Activated naive CD4-positive, alpha-beta T cell treated with anti-CD3 and anti-CD28 coated beads, Interleukin-2, amount 10 ng/mL, durations not matched to agents 7 days and 5 days (primary cell): ENCODE data around the gene PELO.

ENCODE experiments used
- CTCF ChIA-PET: fragments of 350-600 bp; sonication (Branson Sonifier 250); formaldehyde crosslinking; loops from one replicate; lab custom pipeline; 2021; ENCODE audit warnings: antibody characterized with exemption; lab: Charles Lee
- DNase-seq: peaks from one replicate; pipeline ENCODE4 v3.0.0-alpha.2; 2020
- H3K27ac Mint-ChIP-seq: one replicate; pipeline ENCODE4 v1.8.0; 2021; ENCODE audit warnings: mild to moderate bottlenecking, moderate library complexity, mixed read lengths
- H3K27me3 Mint-ChIP-seq: one replicate; pipeline ENCODE4 v1.8.0; 2021; ENCODE audit warnings: mild to moderate bottlenecking, mixed read lengths
- H3K36me3 Mint-ChIP-seq: one replicate; pipeline ENCODE4 v1.8.0; 2021; ENCODE audit warnings: mixed read lengths
- H3K4me1 Mint-ChIP-seq: one replicate; pipeline ENCODE4 v1.8.0; 2021; ENCODE audit warnings: mixed read lengths
- H3K4me3 Mint-ChIP-seq: one replicate; pipeline ENCODE4 v1.8.0; 2021; ENCODE audit warnings: mild to moderate bottlenecking, moderate library complexity, mixed read lengths
- H3K9me3 Mint-ChIP-seq: one replicate; pipeline ENCODE4 v1.8.0; 2021; ENCODE audit warnings: mixed read lengths

The PELO gene

GRCh38 chr5:52779213-52779612 is 8.5 kb upstream of the PELO start:
- DNase-seq, result no peak
- no peak overlapping the region for H3K4me3 Mint-ChIP-seq
- H3K9me3 Mint-ChIP-seq, result peaks cover 2% of the 10 kb centered on the region
- H3K4me1 Mint-ChIP-seq, result peaks cover 25% of the 10 kb centered on the region
- peaks cover 4% of the 10 kb centered on the region for H3K27me3 Mint-ChIP-seq
- H3K36me3 Mint-ChIP-seq, result peaks cover 2% of the 10 kb centered on the region
- CTCF ChIA-PET, result interaction anchor here (0.9 kb wide), 1 partner anchor 86 kb away, joined by 3 read pairs; no protein-coding TSS in a partner anchor
- H3K27ac Mint-ChIP-seq, result no peak overlapping the region

- peaks cover 22% of the 10 kb centered on the region for H3K4me1 Mint-ChIP-seq
- CTCF ChIA-PET, result no interaction called here
- H3K27me3 Mint-ChIP-seq, result peaks cover 28% of the 10 kb centered on the region
- no peak overlapping the region for H3K27ac Mint-ChIP-seq
- no peak for DNase-seq
- no peaks in the 10 kb centered on the region for H3K36me3 Mint-ChIP-seq
- no peaks in the 10 kb centered on the region for H3K9me3 Mint-ChIP-seq
- H3K4me3 Mint-ChIP-seq, result no peak overlapping the region
These were observed 4.3 kb upstream of the PELO start for GRCh38 chr5:52783226-52783959.

- H3K9me3 Mint-ChIP-seq, result no peaks in the 10 kb centered on the region
- H3K36me3 Mint-ChIP-seq, result no peaks in the 10 kb centered on the region
- H3K27me3 Mint-ChIP-seq, result peaks cover 29% of the 10 kb centered on the region
- H3K4me3 Mint-ChIP-seq, result no peak overlapping the region
- CTCF ChIA-PET, result no interaction called here
- peaks cover 22% of the 10 kb centered on the region for H3K4me1 Mint-ChIP-seq
- no peak for DNase-seq
- no peak overlapping the region for H3K27ac Mint-ChIP-seq
These were observed 3.0 kb upstream of the PELO start for GRCh38 chr5:52784737-52785136.

GRCh38 chr5:52786391-52786790 is 1.3 kb upstream of the PELO start:
- CTCF ChIA-PET, result interaction anchor here (1.0 to 2.1 kb wide), 4 partner anchors 13 to 127 kb away, joined by 3 to 9 read pairs (median 4); no protein-coding TSS in a partner anchor
- Mint-ChIP-seq H3K27me3 (peaks cover 30% of the 10 kb centered on the region), H3K27ac (no peak overlapping the region)

GRCh38 chr5:52786949-52787599 is 642 bp upstream of the PELO start:
- Mint-ChIP-seq H3K4me3 (peak overlapping the region; percentile 78), H3K27me3 (peaks cover 30% of the 10 kb centered on the region), H3K4me1 (peaks cover 22% of the 10 kb centered on the region), H3K9me3 (no peaks in the 10 kb centered on the region), H3K36me3 (no peaks in the 10 kb centered on the region), H3K27ac (no peak overlapping the region)
- CTCF ChIA-PET, result interaction anchor here (0.8 to 2.1 kb wide), 8 partner anchors 9 to 128 kb away, joined by 3 to 9 read pairs (median 4); no protein-coding TSS in a partner anchor
- DNase-seq, result peak; percentile 50

More at GRCh38 chr5:52786391-52786790, 1.3 kb upstream of the PELO start:
- H3K9me3 Mint-ChIP-seq, result no peaks in the 10 kb centered on the region
- peaks cover 22% of the 10 kb centered on the region for H3K4me1 Mint-ChIP-seq
- H3K4me3 Mint-ChIP-seq, result no peak overlapping the region
- DNase-seq, result no peak
- H3K36me3 Mint-ChIP-seq, result no peaks in the 10 kb centered on the region

- no peak overlapping the region for H3K27ac Mint-ChIP-seq
- no peaks in the 10 kb centered on the region for H3K36me3 Mint-ChIP-seq
- DNase-seq, result no peak
- no peaks in the 10 kb centered on the region for H3K9me3 Mint-ChIP-seq
- peaks cover 20% of the 10 kb centered on the region for H3K4me1 Mint-ChIP-seq
- H3K4me3 Mint-ChIP-seq, result peak overlapping the region; percentile 78
- CTCF ChIA-PET, result interaction anchor here (1.7 to 2.3 kb wide), 2 partner anchors 11 to 15 kb away, joined by 5 to 6 read pairs; no protein-coding TSS in a partner anchor
- H3K27me3 Mint-ChIP-seq, result peaks cover 30% of the 10 kb centered on the region
These were observed 747 bp downstream of the PELO start for GRCh38 chr5:52788505-52788821.

- H3K36me3 Mint-ChIP-seq, result no peaks in the 10 kb centered on the region
These were observed 1.7 kb downstream of the PELO start for GRCh38 chr5:52789378-52789777.

GRCh38 chr5:52789851-52790250 is 2.1 kb downstream of the PELO start:
- Mint-ChIP-seq H3K27ac (no peak overlapping the region), H3K4me1 (peaks cover 19% of the 10 kb centered on the region), H3K9me3 (no peaks in the 10 kb centered on the region), H3K36me3 (no peaks in the 10 kb centered on the region), H3K27me3 (peaks cover 30% of the 10 kb centered on the region), H3K4me3 (no peak overlapping the region)
- DNase-seq, result no peak
- CTCF ChIA-PET, result interaction anchor here (1.1 to 2.3 kb wide), 4 partner anchors 10 to 96 kb away, joined by 3 to 6 read pairs (median 6); no protein-coding TSS in a partner anchor

More at GRCh38 chr5:52789378-52789777, 1.7 kb downstream of the PELO start:
- CTCF ChIA-PET, result interaction anchor here (1.1 to 2.3 kb wide), 4 partner anchors 10 to 96 kb away, joined by 3 to 6 read pairs (median 6); no protein-coding TSS in a partner anchor
- peaks cover 19% of the 10 kb centered on the region for H3K4me1 Mint-ChIP-seq
- DNase-seq, result no peak
- H3K27ac Mint-ChIP-seq, result no peak overlapping the region
- H3K27me3 Mint-ChIP-seq, result peaks cover 30% of the 10 kb centered on the region
- H3K4me3 Mint-ChIP-seq, result no peak overlapping the region
- no peaks in the 10 kb centered on the region for H3K9me3 Mint-ChIP-seq

GRCh38 chr5:52791366-52791765 is 3.6 kb downstream of the PELO start:
- Mint-ChIP-seq H3K27ac (no peak overlapping the region), H3K27me3 (peaks cover 24% of the 10 kb centered on the region), H3K36me3 (no peaks in the 10 kb centered on the region), H3K4me3 (no peak overlapping the region), H3K4me1 (peaks cover 18% of the 10 kb centered on the region), H3K9me3 (no peaks in the 10 kb centered on the region)
- CTCF ChIA-PET, result no interaction called here
- DNase-seq, result no peak

- peaks cover 16% of the 10 kb centered on the region for H3K27me3 Mint-ChIP-seq
- H3K4me3 Mint-ChIP-seq, result no peak overlapping the region
- no peaks in the 10 kb centered on the region for H3K9me3 Mint-ChIP-seq
- no peak for DNase-seq
- CTCF ChIA-PET, result no interaction called here
- H3K27ac Mint-ChIP-seq, result no peak overlapping the region
- H3K36me3 Mint-ChIP-seq, result no peaks in the 10 kb centered on the region
- H3K4me1 Mint-ChIP-seq, result peaks cover 17% of the 10 kb centered on the region
These were observed 6.8 kb downstream of the PELO start for GRCh38 chr5:52794519-52794918.

- no peak overlapping the region for H3K27ac Mint-ChIP-seq
- no peak overlapping the region for H3K4me3 Mint-ChIP-seq
- no peaks in the 10 kb centered on the region for H3K9me3 Mint-ChIP-seq
- peaks cover 12% of the 10 kb centered on the region for H3K27me3 Mint-ChIP-seq
- DNase-seq, result no peak
- CTCF ChIA-PET, result interaction anchor here (1.0 kb wide), 1 partner anchor 120 kb away, joined by 3 read pairs; no protein-coding TSS in a partner anchor
- peaks cover 27% of the 10 kb centered on the region for H3K4me1 Mint-ChIP-seq
- H3K36me3 Mint-ChIP-seq, result peaks cover 4% of the 10 kb centered on the region
These were observed 8.3 kb downstream of the PELO start for GRCh38 chr5:52796031-52796430.

GRCh38 chr5:52796516-52797103 is 8.9 kb downstream of the PELO start:
- Mint-ChIP-seq H3K4me3 (no peak overlapping the region), H3K36me3 (peaks cover 10% of the 10 kb centered on the region), H3K4me1 (peaks cover 33% of the 10 kb centered on the region), H3K27ac (no peak overlapping the region), H3K9me3 (no peaks in the 10 kb centered on the region), H3K27me3 (peaks cover 12% of the 10 kb centered on the region)
- no peak for DNase-seq
- CTCF ChIA-PET, result interaction anchor here (0.9 to 1.0 kb wide), 2 partner anchors 12 to 119 kb away, joined by 3 read pairs; no protein-coding TSS in a partner anchor

- H3K4me3 Mint-ChIP-seq, result peak overlapping the region; percentile 86
- H3K9me3 Mint-ChIP-seq, result no peaks in the 10 kb centered on the region
- DNase-seq, result no peak
- peaks cover 12% of the 10 kb centered on the region for H3K27me3 Mint-ChIP-seq
- no peak overlapping the region for H3K27ac Mint-ChIP-seq
- H3K4me1 Mint-ChIP-seq, result peaks cover 51% of the 10 kb centered on the region
- CTCF ChIA-PET, result interaction anchor here (0.7 to 2.6 kb wide), 8 partner anchors 9 to 1840 kb away, joined by 3 to 17 read pairs (median 7); partner anchors contain the start of genes ITGA1 and PELO
- H3K36me3 Mint-ChIP-seq, result peaks cover 11% of the 10 kb centered on the region
These were observed 11.2 kb downstream of the PELO start for GRCh38 chr5:52798938-52799337.
